SJSA1 (cell line): ENCODE data around the gene GRB10. TPM values are rescaled to one million over a fixed set of nuclear protein-coding genes. Genes with fewer than 3 reads are reported as not detected.

Experiments used
- DNase-seq, 2 experiments: peaks; one replicate each; pipeline ENCODE4 v3.0.0-alpha.2; 2015 to 2020; ENCODE audit warnings: low spot score in 2 of 2, low read depth in 1 of 2
- H3K27ac ChIP-seq: fragments of 250-450 bp; sonication (Bioruptor Pico); 2 replicates; pipeline ENCODE4 v1.5.1; 2020; ENCODE audit warnings: mild to moderate bottlenecking, moderate library complexity
- H3K27me3 ChIP-seq: fragments of 250-450 bp; sonication (Bioruptor Pico); replicated peaks from 2 replicates; pipeline ENCODE4 v1.5.1; 2020; ENCODE audit warnings: mild to moderate bottlenecking, moderate library complexity
- H3K36me3 ChIP-seq: fragments of 250-450 bp; sonication (Bioruptor Pico); 2 replicates; pipeline ENCODE4 v1.5.1; 2020; ENCODE audit warnings: mild to moderate bottlenecking
- H3K4me1 ChIP-seq: fragments of 250-450 bp; sonication (Bioruptor Pico); replicated peaks from 2 replicates; pipeline ENCODE4 v1.6.1; 2021; ENCODE audit warnings: mild to moderate bottlenecking
- H3K4me3 ChIP-seq: fragments of 250-450 bp; sonication (Bioruptor Pico); 2 replicates; pipeline ENCODE4 v1.5.1; 2020; ENCODE audit warnings: mild to moderate bottlenecking
- H3K9me3 ChIP-seq: fragments of 250-450 bp; sonication (Bioruptor Pico); replicated peaks from 2 replicates; pipeline ENCODE4 v1.5.1; 2020; ENCODE audit warnings: mild to moderate bottlenecking
- total RNA-seq: library from RNA; depleted of rRNA; stranded (reverse); fragments of >200 nt; shearing (Covaris generic); gene quantifications from 2 replicates; pipeline ENCODE4 v1.2.3, GENCODE V29; 2014

Gene GRB10
- total RNA-seq, 1 experiment from 2014 or later: 3.3 TPM

DNA sequence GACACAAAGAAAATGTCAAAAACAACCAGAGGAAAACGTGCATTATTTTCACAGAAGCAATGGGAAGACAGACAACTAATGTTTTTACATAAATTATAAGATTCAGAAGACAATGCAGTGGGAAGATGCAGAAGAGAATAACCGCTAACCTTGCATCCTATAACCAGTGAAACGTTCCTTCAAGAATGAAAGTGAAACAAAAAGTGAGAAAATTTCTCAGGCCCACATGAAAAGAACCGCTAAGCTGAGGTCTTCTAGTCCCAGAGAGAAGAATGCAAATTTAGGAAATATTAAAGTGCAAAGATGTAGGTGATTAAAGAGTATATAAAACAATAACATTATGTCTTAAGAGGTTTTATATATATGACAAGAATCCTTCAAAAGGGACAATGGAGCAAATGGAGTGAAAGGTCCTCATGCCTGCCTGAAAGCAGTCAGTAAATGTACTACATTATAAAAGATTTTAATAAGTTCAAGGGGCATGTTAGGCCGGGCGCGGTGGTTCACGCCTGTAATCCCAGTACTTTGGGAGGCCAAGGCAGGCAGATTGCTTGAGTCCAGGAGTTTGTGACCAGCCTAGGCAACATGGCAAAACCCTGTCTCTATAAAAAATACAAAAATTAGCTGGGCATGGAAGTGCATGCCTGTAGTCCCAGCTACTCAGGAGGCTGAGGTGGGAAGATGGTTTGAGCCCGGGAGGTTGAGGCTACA, 174.3 kb downstream of the GRB10 start:
- Histone ChIP-seq H3K27me3 (no peaks in the 10 kb centered on the region), H3K4me3 (no peak overlapping the region), H3K36me3 (no peaks in the 10 kb centered on the region), H3K27ac (no peak overlapping the region), H3K9me3 (no peaks in the 10 kb centered on the region), H3K4me1 (peaks cover 10% of the 10 kb centered on the region)
- DNase-seq: no peak

- peaks cover 10% of the 10 kb centered on the region for H3K4me1 ChIP-seq
- H3K36me3 ChIP-seq: no peaks in the 10 kb centered on the region
These were observed 175.1 kb downstream of the GRB10 start for GRCh38 chr7:50607524-50608125.

GRCh38 chr7:50605059-50605458, 177.6 kb downstream of the GRB10 start:
- no peaks in the 10 kb centered on the region for H3K9me3 ChIP-seq
- H3K27me3 ChIP-seq: no peaks in the 10 kb centered on the region
- DNase-seq: no peak
- no peak overlapping the region for H3K27ac ChIP-seq
- H3K4me3 ChIP-seq: no peak overlapping the region
- no peaks in the 10 kb centered on the region for H3K36me3 ChIP-seq
- no peaks in the 10 kb centered on the region for H3K4me1 ChIP-seq

More at GRCh38 chr7:50607524-50608125, 175.1 kb downstream of the GRB10 start:
- no peak overlapping the region for H3K27ac ChIP-seq
- no peak for DNase-seq
- no peaks in the 10 kb centered on the region for H3K9me3 ChIP-seq
- H3K27me3 ChIP-seq: no peaks in the 10 kb centered on the region
- no peak overlapping the region for H3K4me3 ChIP-seq

DNA sequence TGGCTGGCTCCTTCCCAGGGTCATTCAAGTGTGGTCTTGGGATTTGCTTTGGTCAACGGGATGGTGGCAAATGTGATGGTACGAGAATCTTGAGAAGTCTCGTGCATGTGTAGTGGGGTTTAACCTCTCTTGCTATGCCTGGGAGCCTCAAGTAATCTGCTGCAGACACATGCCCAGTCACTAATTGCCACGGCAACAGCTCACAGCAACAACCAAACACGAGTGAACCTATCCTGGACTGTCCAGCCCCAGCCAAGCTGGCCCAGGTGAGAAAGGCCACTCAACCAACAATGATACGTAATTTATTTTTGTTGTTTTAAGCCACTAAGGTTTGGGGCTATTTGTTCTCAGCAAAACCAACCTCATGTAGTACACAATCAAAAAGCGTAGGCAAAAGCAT, 179.4 kb downstream of the GRB10 start:
- Histone ChIP-seq H3K4me1 (no peaks in the 10 kb centered on the region), H3K36me3 (no peaks in the 10 kb centered on the region), H3K4me3 (no peak overlapping the region), H3K9me3 (no peaks in the 10 kb centered on the region), H3K27me3 (no peaks in the 10 kb centered on the region), H3K27ac (no peak overlapping the region)
- no peak for DNase-seq

GRCh38 chr7:50599385-50599784, 183.3 kb downstream of the GRB10 start:
- no peaks in the 10 kb centered on the region for H3K27me3 ChIP-seq

DNA sequence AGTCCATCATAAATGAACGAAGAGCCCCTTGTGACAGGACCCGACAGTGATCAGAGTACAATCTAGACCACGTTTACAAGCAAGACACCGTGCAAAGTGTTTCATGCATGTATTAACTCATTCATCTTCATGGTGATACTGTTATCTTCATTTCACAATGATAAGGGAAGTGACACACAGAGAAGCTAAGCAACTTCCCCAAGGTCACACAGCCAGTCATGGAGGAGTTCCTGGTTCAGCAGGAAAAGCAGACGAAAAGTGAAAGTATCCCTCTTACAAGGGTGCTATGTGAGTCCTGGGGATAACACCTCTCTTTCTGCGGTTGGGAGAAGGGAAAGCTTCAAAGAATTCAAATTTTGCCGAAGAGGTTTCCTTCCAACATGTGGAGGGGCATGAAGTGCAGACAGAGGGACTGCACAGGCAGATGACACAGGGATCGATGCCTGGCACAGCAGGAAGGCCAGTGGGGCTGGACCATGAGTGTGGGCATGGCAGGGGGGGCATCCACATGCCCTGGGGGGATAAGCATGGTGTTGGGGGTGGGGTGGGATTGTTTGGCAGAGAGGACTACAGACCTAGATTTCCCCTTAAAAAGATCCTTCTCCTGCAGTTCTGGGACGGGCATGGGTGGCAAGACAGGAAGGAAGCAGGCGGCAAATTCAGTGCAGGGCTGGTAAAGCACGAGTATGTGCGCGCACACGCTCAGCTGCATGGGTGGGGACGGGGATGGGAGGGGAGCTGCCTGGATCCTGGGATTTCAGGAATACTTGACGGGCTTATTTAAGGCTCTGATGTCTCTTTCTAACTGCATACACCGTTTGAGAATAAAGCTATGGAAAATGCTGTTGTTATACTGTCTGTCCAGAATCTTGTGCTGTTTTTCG, 184.0 kb downstream of the GRB10 start:
- Histone ChIP-seq H3K9me3 (no peaks in the 10 kb centered on the region), H3K4me1 (no peaks in the 10 kb centered on the region), H3K4me3 (no peak overlapping the region), H3K27ac (no peak overlapping the region), H3K27me3 (no peaks in the 10 kb centered on the region), H3K36me3 (no peaks in the 10 kb centered on the region)
- DNase-seq: no peak

More at GRCh38 chr7:50599385-50599784, 183.3 kb downstream of the GRB10 start:
- Histone ChIP-seq H3K27ac (no peak overlapping the region), H3K4me1 (no peaks in the 10 kb centered on the region), H3K4me3 (no peak overlapping the region), H3K9me3 (no peaks in the 10 kb centered on the region), H3K36me3 (no peaks in the 10 kb centered on the region)
- no peak for DNase-seq

- no peak for DNase-seq
- no peak overlapping the region for H3K27ac ChIP-seq
- no peaks in the 10 kb centered on the region for H3K4me1 ChIP-seq
- H3K4me3 ChIP-seq: no peak overlapping the region
- H3K9me3 ChIP-seq: no peaks in the 10 kb centered on the region
- H3K27me3 ChIP-seq: no peaks in the 10 kb centered on the region
- no peaks in the 10 kb centered on the region for H3K36me3 ChIP-seq
These were observed 186.2 kb downstream of the GRB10 start for GRCh38 chr7:50596484-50596883.

GRCh38 chr7:50595491-50596102, 187.1 kb downstream of the GRB10 start:
- Histone ChIP-seq H3K4me1 (no peaks in the 10 kb centered on the region), H3K27ac (no peak overlapping the region), H3K36me3 (no peaks in the 10 kb centered on the region), H3K27me3 (no peaks in the 10 kb centered on the region), H3K4me3 (no peak overlapping the region), H3K9me3 (no peaks in the 10 kb centered on the region)
- DNase-seq: no peak

DNA sequence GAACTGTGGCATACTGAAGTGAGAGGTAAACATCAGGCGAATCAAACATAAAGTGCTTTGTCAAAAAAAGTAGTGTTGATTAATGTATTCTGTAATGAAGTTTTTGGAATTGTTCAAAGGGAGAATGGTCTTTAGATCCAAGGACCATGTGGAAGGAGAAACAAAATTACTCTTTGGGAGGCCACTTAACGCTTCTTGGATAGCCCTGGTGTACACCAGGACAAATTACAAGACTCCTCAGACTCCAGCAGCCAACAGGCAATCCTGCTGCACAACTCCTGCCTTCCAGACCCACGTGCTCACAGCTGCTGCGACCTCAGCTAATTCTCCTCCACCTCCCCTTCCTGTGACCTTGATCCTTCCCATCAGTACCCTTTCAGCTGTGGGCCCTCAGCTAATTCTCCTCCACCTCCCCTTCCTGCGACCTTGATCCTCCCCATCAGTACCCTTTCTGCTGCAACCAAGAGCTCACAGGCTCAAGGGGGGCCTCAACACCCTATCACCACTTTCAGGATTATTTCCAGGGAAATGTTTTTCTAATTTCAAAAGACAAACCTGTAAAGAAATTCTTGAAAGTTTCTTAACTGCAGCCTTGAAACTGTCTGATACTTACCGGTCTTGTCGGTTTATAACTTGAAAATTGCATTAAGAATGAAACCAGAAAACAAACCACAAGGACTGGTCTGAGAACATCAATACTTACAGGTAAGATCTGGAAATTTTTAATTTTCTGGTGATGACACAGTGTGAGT, 187.8 kb downstream of the GRB10 start:
- no peak overlapping the region for H3K4me3 ChIP-seq
- no peak for DNase-seq

GRCh38 chr7:50594136-50594535, 188.6 kb downstream of the GRB10 start:
- no peaks in the 10 kb centered on the region for H3K9me3 ChIP-seq
- no peak overlapping the region for H3K27ac ChIP-seq
- H3K4me1 ChIP-seq: no peaks in the 10 kb centered on the region
- no peaks in the 10 kb centered on the region for H3K27me3 ChIP-seq
- H3K36me3 ChIP-seq: no peaks in the 10 kb centered on the region
- no peak for DNase-seq
- no peak overlapping the region for H3K4me3 ChIP-seq

More for the DNA sequence above, 187.8 kb downstream of the GRB10 start:
- Histone ChIP-seq H3K27ac (no peak overlapping the region), H3K27me3 (no peaks in the 10 kb centered on the region), H3K4me1 (no peaks in the 10 kb centered on the region), H3K36me3 (no peaks in the 10 kb centered on the region), H3K9me3 (no peaks in the 10 kb centered on the region)

GRCh38 chr7:50592940-50593339, 189.8 kb downstream of the GRB10 start:
- H3K9me3 ChIP-seq: no peaks in the 10 kb centered on the region
- no peak for DNase-seq
- H3K4me1 ChIP-seq: no peaks in the 10 kb centered on the region
- H3K27ac ChIP-seq: no peak overlapping the region
- no peak overlapping the region for H3K4me3 ChIP-seq
- H3K27me3 ChIP-seq: no peaks in the 10 kb centered on the region
- no peaks in the 10 kb centered on the region for H3K36me3 ChIP-seq

DNA sequence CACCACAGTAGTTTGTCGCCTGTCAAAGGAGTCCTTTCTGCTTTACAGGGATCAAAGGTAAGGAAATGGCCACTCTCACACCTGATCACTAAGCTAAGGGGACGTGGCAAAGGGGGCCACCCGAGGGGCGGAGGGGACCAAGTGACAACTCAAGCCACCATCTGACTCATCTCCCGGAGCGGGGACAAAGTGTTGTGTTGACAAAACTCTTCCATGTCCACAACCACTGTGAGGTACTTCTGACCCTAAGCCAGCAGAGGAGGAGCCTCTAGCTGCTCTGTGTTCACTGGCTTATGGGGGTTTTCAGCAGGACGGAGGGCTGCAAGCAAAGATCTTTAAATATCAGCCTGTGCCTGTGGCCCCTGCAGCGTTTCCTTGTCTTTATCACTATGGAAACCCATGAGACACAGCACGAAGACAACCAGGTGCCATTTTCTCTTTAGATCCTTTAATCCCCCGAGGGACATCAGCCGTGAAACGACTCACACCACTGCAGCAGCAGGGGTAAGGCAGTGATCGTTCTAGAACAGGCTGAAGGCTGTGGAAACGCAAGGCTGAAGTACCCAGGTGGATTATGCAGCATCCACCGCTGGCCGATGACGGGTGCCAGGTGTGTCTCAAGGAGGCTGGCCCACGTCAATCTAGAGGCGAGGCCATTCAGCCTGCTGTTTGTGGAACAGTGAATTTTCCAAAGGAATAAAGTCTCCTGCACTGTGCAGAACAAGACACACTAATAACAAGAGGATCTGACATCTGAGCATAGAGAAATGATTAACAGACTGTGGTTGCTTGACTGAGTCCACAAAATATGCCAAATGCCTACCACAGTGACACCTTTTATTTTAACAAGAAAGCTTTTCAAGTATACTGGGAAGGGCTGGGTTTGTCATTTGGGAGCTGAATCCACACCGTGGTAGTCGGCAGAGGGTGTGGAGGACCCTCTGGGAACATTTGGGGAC, 190.9 kb downstream of the GRB10 start:
- Histone ChIP-seq H3K4me3 (no peak overlapping the region), H3K27me3 (no peaks in the 10 kb centered on the region), H3K9me3 (no peaks in the 10 kb centered on the region), H3K27ac (no peak overlapping the region), H3K4me1 (no peaks in the 10 kb centered on the region), H3K36me3 (no peaks in the 10 kb centered on the region)
- no peak for DNase-seq
